ENCODE measurements around the gene SVOPL. TPM values are rescaled to one million over a fixed set of nuclear protein-coding genes. Genes with fewer than 3 reads are reported as not detected.

The SVOPL gene
- total and polyA plus RNA-seq, 9 of the 15 experiments (the other 6 are each of a cell fraction or from before 2014, with no cell fraction given) = 0.13 to 0.42 (median 0.20) TPM; not detected in 6

- Histone ChIP-seq H3K9me1 (ENCODE audit: control insufficient read depth, insufficient read depth, low read length) (no peaks in the 10 kb centered on the region), H3K9me3 (replicated peaks; ENCODE audit: control insufficient read depth, insufficient read depth, low read depth, low read length) (no peaks in the 10 kb centered on the region), H3K4me1 (replicated peaks in 1 of 2; ENCODE audit: control insufficient read depth in 2 of 2, insufficient read depth in 2 of 2, low read length in 2 of 2) (peaks cover 0 to 9% of the 10 kb centered on the region in 2 experiments; a peak in 3 of 5 replicates), H3K9ac (ENCODE audit: insufficient read depth in 1 of 2, low read depth in 2 of 2, low read length in 2 of 2) (no peak overlapping the region), H3K4me2 (ENCODE audit: insufficient read depth, low read length) (no peak overlapping the region), H3K36me3 (ENCODE audit: control insufficient read depth, insufficient read depth, low read length) (no peaks in the 10 kb centered on the region), H3K27me3 (ENCODE audit: control insufficient read depth in 2 of 2, insufficient read depth in 2 of 2, low read length in 2 of 2) (peaks cover 11 to 31% of the 10 kb centered on the region in 2 experiments; a peak in 4 of 5 replicates), H3K79me2 (ENCODE audit: control insufficient read depth, insufficient read depth, low read length) (no peaks in the 10 kb centered on the region), H3K4me3 (no peak overlapping the region), H3K27ac (ENCODE audit: extremely low read depth, low read depth, low read length) (no peak overlapping the region), H4K20me1 (replicated peaks; ENCODE audit: control insufficient read depth, insufficient read depth, low read length) (no peaks in the 10 kb centered on the region), H2AFZ (ENCODE audit: low read depth, low read length) (no peak overlapping the region)
- BruUV-seq (replicated peaks) = no TSS peak
- DNase-seq (ENCODE audit: extremely low read depth in 1 of 4, low spot score in 3 of 4) = no peak
- no peak for FAIRE-seq
- intact Hi-C loops (cut with micrococcal nuclease) = no loop called here
- no peak for ATAC-seq
- ChIA-PET CTCF (ENCODE audit: low intra/inter-chr PET ratio) (no interaction called here), POLR2A (interaction anchor here (1.1 kb wide), 1 partner anchor 991 kb away, joined by 3 read pairs; no protein-coding TSS in a partner anchor)
- WGBS (ENCODE audit: insufficient coverage, low coverage, missing lambda C conversion rate) = 1% methylated on average over 6 of the region's 6 CpGs
- in situ Hi-C loops (cut with MboI) = no loop called here
- no peak for TF ChIP-seq DMBX1 (CRISPR knock-in tag; IDR thresholded peaks at IDR 0.05; ENCODE audit: borderline replicate concordance)
- TF ChIP-seq ZZZ3 (IDR thresholded peaks at IDR 0.05) = no peak
- no peak for TF ChIP-seq NFYB (IDR thresholded peaks at IDR 0.05; ENCODE audit: extremely low read depth, insufficient read length)
- no peak for TF ChIP-seq ZSCAN32 (CRISPR knock-in tag; IDR thresholded peaks at IDR 0.05)
Observed at GRCh38 chr7:138627361-138627760, 73.8 kb downstream of the SVOPL start.

GRCh38 chr7:138626846-138627245 is 74.3 kb downstream of the SVOPL start:
- Histone ChIP-seq H3K79me2 (ENCODE audit: control insufficient read depth, insufficient read depth, low read length) (no peaks in the 10 kb centered on the region), H4K20me1 (replicated peaks; ENCODE audit: control insufficient read depth, insufficient read depth, low read length) (no peaks in the 10 kb centered on the region), H2AFZ (ENCODE audit: low read depth, low read length) (no peak overlapping the region), H3K4me1 (replicated peaks in 1 of 2; ENCODE audit: control insufficient read depth in 2 of 2, insufficient read depth in 2 of 2, low read length in 2 of 2) (peaks cover 0 to 9% of the 10 kb centered on the region in 2 experiments; a peak in 3 of 5 replicates), H3K9me1 (ENCODE audit: control insufficient read depth, insufficient read depth, low read length) (no peaks in the 10 kb centered on the region), H3K27ac (ENCODE audit: extremely low read depth, low read depth, low read length) (no peak overlapping the region), H3K27me3 (ENCODE audit: control insufficient read depth in 2 of 2, insufficient read depth in 2 of 2, low read length in 2 of 2) (peaks cover 11 to 26% of the 10 kb centered on the region in 2 experiments; a peak in 4 of 5 replicates), H3K9ac (ENCODE audit: insufficient read depth in 1 of 2, low read depth in 2 of 2, low read length in 2 of 2) (no peak overlapping the region), H3K4me3 (no peak overlapping the region), H3K4me2 (ENCODE audit: insufficient read depth, low read length) (no peak overlapping the region), H3K36me3 (ENCODE audit: control insufficient read depth, insufficient read depth, low read length) (no peaks in the 10 kb centered on the region), H3K9me3 (replicated peaks; ENCODE audit: control insufficient read depth, insufficient read depth, low read depth, low read length) (no peaks in the 10 kb centered on the region)
- peak; percentile 60 for TF ChIP-seq NFIC (IDR thresholded peaks at IDR 0.05)
- no peak for TF ChIP-seq ZNF217 (CRISPR knock-in tag; IDR thresholded peaks at IDR 0.05)
- CTCF ChIA-PET (ENCODE audit: low intra/inter-chr PET ratio) = interaction anchor here (0.7 kb wide), 1 partner anchor 19 kb away, joined by 3 read pairs; no protein-coding TSS in a partner anchor
- FAIRE-seq (no peak), DNase-seq (ENCODE audit: extremely low read depth in 1 of 4, low spot score in 3 of 4) (no peak), ATAC-seq (no peak)
- no TSS peak for BruUV-seq (replicated peaks)
- POLR2A ChIA-PET = interaction anchor here (1.0 to 1.1 kb wide), 2 partner anchors 11 to 992 kb away, joined by 3 read pairs; no protein-coding TSS in a partner anchor
- WGBS (ENCODE audit: insufficient coverage, low coverage, missing lambda C conversion rate) = 6% methylated on average over 2 of the region's 2 CpGs
- intact Hi-C loops (cut with micrococcal nuclease) = no loop called here
- in situ Hi-C loops (cut with MboI) = no loop called here

Measured in K562 (cell line).